Astrocyte of the cerebellum (primary cell): ENCODE results near the gene MTCL1.

Experiments
- DNase-seq: peaks from one replicate; pipeline ENCODE4 v3.0.0-alpha.2; 2011; ENCODE audit warnings: low read depth
- H3K4me3 ChIP-seq: 2 replicates; pipeline ENCODE4 v1.5.1; 2011; ENCODE audit warnings: mild to moderate bottlenecking, low read depth, low read length, moderate library complexity
- in situ Hi-C: cut with HindIII; loops from 2 replicates; pipeline ENCODE4 v1.10.0; 2017; ENCODE audit warnings: low sequenced_read_pairs
- TF ChIP-seq, protein P1 (sequence below): IDR thresholded peaks from 2 replicates; pipeline ENCODE4 v1.5.1; 2012; ENCODE audit warnings: low read length, low read depth, moderate library complexity, mild to moderate bottlenecking; ENCODE audit errors: missing control alignments

Gene MTCL1

DNA sequence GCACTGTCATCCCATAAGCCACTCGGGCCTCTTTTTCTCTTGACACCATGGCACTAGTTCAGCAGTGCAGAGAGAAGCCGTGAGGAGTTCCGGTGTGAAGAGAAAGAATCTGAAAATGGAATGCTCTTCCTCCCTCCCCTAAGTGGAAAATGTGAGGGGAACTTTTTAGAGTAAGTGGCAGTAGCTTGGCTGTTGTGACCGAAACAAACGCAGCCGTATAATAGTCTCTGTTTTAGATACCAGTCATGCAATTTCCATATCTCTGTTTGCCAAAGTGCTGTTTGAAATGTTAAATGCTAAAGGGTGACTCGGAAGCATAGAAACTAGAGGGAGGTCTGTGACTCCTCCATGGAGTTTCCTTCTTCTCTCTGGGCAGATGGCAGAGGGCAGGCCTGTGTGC lies 122.9 kb downstream of the MTCL1 start:
- H3K4me3 ChIP-seq = no peak overlapping the region
- in situ Hi-C loops = no loop called here
- TF ChIP-seq, protein P1, sequence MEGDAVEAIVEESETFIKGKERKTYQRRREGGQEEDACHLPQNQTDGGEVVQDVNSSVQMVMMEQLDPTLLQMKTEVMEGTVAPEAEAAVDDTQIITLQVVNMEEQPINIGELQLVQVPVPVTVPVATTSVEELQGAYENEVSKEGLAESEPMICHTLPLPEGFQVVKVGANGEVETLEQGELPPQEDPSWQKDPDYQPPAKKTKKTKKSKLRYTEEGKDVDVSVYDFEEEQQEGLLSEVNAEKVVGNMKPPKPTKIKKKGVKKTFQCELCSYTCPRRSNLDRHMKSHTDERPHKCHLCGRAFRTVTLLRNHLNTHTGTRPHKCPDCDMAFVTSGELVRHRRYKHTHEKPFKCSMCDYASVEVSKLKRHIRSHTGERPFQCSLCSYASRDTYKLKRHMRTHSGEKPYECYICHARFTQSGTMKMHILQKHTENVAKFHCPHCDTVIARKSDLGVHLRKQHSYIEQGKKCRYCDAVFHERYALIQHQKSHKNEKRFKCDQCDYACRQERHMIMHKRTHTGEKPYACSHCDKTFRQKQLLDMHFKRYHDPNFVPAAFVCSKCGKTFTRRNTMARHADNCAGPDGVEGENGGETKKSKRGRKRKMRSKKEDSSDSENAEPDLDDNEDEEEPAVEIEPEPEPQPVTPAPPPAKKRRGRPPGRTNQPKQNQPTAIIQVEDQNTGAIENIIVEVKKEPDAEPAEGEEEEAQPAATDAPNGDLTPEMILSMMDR = no peak
- DNase-seq = no peak

DNA sequence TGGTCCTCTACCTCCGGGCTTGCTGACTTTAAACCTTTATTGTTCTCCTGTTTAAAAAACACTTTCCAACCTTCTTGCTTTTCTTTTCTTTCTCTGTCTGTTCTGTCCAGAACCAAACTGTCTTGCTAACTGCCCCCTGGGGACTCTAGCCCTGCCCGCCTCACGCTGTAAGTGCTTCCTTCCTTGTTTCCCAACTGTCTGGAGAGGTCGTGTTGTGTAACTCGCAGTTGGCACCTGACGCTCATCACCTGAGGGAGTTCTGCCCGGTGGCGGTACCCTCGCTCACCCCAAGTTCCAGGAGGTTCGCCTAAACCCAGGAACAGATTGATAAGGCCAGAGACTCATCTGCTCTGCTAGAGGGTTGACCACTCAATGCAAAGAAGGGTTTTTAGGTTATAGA lies 123.4 kb downstream of the MTCL1 start:
- DNase-seq = no peak
- in situ Hi-C loops = no loop called here
- H3K4me3 ChIP-seq = no peak overlapping the region
- TF ChIP-seq, protein P1 = no peak

DNA sequence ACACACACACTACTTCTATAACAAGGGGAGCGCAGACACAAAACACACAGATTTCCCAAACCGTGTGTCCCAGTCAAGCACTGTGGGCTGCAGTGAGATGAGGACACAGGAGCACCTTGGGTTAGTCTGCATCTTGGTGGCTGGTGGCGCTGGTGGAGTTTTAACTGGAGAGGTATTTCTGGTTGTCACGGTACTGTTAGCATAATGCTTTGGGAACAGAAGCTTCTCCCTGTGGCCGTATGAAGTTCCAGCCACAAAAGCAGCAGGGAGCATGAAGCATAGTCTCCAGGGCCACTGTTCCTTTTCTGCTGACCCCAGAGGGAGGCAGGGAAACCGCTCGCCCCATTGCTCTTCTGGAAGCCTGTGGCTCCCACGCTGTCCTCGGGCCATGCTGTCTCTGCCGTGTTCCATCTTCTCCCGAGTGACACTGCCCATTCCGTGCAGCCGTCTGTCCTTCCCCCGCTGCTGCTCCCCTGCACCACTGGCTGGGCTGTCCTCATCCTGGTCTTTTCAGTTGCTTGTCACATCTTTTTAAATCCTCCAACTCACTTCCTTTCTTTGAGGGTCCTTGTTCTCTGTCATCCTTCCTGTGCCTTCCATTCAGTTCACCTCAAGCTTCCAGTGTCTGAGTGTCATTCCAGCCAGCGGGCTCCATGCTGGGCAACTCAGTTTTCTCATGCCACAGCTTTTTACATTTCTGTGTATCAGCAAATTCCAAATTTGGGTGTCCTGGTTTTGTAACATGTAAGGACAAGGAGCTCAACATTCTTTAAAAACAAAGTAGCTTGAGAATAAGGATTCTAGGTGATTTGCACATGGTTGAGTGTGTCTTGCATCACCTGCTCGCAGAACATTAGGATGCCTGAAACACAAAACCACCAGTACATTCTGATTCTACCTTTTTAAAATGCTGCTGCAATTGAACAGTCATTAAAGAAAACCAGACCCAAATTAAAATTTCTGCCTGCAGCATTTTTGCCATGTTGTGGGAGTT lies 125.0 kb downstream of the MTCL1 start:
- in situ Hi-C loops = no loop called here
- DNase-seq = no peak
- TF ChIP-seq, protein P1 = no peak
- no peak overlapping the region for H3K4me3 ChIP-seq

GRCh38 chr18:8831112-8831511 lies 125.8 kb downstream of the MTCL1 start:
- TF ChIP-seq, protein P1 = no peak
- DNase-seq = no peak
- no peak overlapping the region for H3K4me3 ChIP-seq
- in situ Hi-C loops = no loop called here

DNA sequence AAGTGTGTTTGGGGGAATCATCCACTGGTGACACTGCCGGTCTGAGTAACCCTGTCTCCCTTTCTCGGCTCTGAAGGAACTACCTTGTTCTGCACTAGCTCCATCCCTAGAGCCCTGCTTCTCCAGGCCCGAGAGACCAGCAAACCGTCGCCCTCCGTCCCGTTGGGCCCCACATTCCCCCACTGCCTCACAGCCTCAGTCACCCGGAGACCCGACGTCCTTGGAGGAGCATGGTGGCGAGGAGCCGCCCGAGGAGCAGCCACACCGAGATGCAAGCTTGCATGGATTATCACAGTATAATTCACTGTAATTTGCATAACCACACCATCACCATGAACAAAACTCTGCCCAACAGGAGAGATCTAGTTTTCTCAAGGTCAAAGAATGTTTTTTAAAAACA lies 126.2 kb downstream of the MTCL1 start:
- no peak overlapping the region for H3K4me3 ChIP-seq
- in situ Hi-C loops = no loop called here
- TF ChIP-seq, protein P1 = no peak
- DNase-seq = no peak

DNA sequence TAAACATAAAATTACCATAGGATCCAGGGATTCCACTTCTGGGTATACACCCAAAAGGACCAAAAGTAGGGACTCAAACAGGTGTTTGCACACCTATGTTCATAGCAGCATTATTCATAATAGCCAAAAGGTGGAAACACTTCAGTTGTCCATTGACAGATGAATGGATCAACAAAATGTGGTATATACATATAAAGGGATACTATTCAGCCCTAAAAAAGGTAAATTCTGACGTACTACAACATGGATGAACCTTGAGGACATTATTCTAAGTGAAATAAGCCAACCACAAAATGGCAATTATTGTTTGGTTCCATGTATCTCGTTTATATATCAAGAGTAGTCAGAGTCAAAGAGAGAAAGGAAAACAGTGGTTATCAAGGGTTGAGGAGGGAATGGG lies 128.1 kb downstream of the MTCL1 start:
- H3K4me3 ChIP-seq = no peak overlapping the region
- no peak for DNase-seq
- in situ Hi-C loops = no loop called here
- TF ChIP-seq, protein P1 = no peak
